ENCODE data around the gene ZBTB16. TPM values are rescaled to one million over a fixed set of nuclear protein-coding genes. Genes with fewer than 3 reads are reported as not detected.
A peak's percentile ranks its signal among the peaks of the same experiment; 100 is the strongest.

Gene ZBTB16
- total RNA-seq, 3 donors from 2014 or later, result 4.9 to 82.1 (median 48.8) TPM

GRCh38 chr11:114099392-114100178 lies 40.1 kb downstream of the ZBTB16 start:
- DNase-seq (no peak), ATAC-seq (peak; percentile 88)
- H3K4me3 ChIP-seq, result no peak overlapping the region
- no peaks in the 10 kb centered on the region for H3K9me3 ChIP-seq
- no peak for TF ChIP-seq CTCF (IDR thresholded peaks at IDR 0.05)
- H3K4me1 ChIP-seq (ENCODE audit: low read depth), result peaks cover 4% of the 10 kb centered on the region
- no peaks in the 10 kb centered on the region for H3K36me3 ChIP-seq (ENCODE audit: low read depth)
- intact Hi-C loops (cut with DNase I, micrococcal nuclease), result no loop called here

GRCh38 chr11:114102993-114103896 lies 43.7 kb downstream of the ZBTB16 start:
- peaks cover 4% of the 10 kb centered on the region for H3K4me1 ChIP-seq (ENCODE audit: low read depth)
- no peaks in the 10 kb centered on the region for H3K9me3 ChIP-seq
- no peak for TF ChIP-seq CTCF (IDR thresholded peaks at IDR 0.05)
- H3K4me3 ChIP-seq, result no peak overlapping the region
- no peaks in the 10 kb centered on the region for H3K36me3 ChIP-seq (ENCODE audit: low read depth)
- no peak for DNase-seq
- ATAC-seq, result no peak
- intact Hi-C loops (cut with DNase I, micrococcal nuclease), result no loop called here

GRCh38 chr11:114105611-114106010 lies 46.1 kb downstream of the ZBTB16 start:
- Histone ChIP-seq H3K9me3 (no peaks in the 10 kb centered on the region), H3K4me1 (ENCODE audit: low read depth) (peaks cover 6% of the 10 kb centered on the region), H3K4me3 (no peak overlapping the region), H3K36me3 (ENCODE audit: low read depth) (no peaks in the 10 kb centered on the region)
- TF ChIP-seq CTCF (IDR thresholded peaks at IDR 0.05), result no peak
- DNase-seq (no peak), ATAC-seq (no peak)
- intact Hi-C loops (cut with DNase I, micrococcal nuclease), result no loop called here

GRCh38 chr11:114106047-114106446 lies 46.5 kb downstream of the ZBTB16 start:
- Histone ChIP-seq H3K4me3 (no peak overlapping the region), H3K9me3 (no peaks in the 10 kb centered on the region), H3K4me1 (ENCODE audit: low read depth) (peaks cover 5% of the 10 kb centered on the region), H3K36me3 (ENCODE audit: low read depth) (no peaks in the 10 kb centered on the region)
- ATAC-seq, result no peak
- DNase-seq, result no peak
- TF ChIP-seq CTCF (IDR thresholded peaks at IDR 0.05), result no peak
- intact Hi-C loops (cut with DNase I, micrococcal nuclease), result no loop called here

GRCh38 chr11:114106986-114107385 lies 47.5 kb downstream of the ZBTB16 start:
- Histone ChIP-seq H3K36me3 (ENCODE audit: low read depth) (no peaks in the 10 kb centered on the region), H3K4me1 (ENCODE audit: low read depth) (peaks cover 5% of the 10 kb centered on the region), H3K9me3 (no peaks in the 10 kb centered on the region), H3K4me3 (no peak overlapping the region)
- DNase-seq (no peak), ATAC-seq (no peak)
- intact Hi-C loops (cut with DNase I, micrococcal nuclease), result no loop called here
- no peak for TF ChIP-seq CTCF (IDR thresholded peaks at IDR 0.05)

All from mucosa of descending colon (tissue), 3 donors.